ENCODE data around the gene IMPA2.
"Not testable (repeated sequence)": the region's sequence is repeated elsewhere in the genome, so short reads cannot be mapped to it uniquely, and the experiment has no call there.

The IMPA2 gene

DNA sequence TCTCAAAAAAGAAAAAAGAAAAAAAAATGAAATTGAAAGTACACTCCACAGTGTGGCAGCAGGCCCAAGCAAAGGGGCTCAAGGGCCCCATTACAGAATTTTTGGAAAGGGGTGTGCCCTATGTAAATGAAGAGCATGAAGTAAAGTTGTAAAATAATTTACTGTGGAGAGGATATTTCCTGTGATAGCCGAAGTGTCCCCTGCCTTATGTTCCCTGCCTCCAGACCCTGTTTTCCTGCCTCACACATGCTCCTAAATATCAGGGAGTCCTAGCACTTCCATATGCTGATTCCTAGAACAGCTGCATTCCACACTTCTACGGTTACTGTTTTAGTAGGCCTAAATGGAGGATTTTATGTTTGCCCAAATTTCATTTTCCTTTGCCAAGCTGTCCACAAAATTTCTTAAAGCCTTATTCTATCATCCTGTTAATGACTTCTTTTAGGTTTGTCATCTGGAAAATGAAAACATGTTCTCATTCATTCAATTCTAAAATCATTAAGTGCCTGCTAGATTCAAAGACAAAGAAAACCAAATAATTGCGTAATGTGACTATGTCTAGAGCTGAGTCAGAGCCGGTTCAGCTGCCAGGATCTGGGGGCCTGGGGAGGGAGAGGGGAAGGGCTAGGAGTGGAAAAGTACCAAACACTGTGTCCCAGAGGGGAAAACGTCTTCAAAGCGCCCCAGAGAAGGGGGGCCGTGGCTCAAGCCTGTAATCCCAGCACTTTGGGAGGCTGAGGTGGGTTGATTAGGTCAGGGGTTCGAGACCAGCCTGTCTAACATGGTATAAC is 25.9 kb upstream of the IMPA2 start:
- no peak overlapping the region for H3K4me3 ChIP-seq (ENCODE audit: low read depth, low read length)
- no peak for DNase-seq (ENCODE audit: low read depth)
- TF ChIP-seq CTCF (IDR thresholded peaks at IDR 0.05; ENCODE audit: control insufficient read depth, extremely low read depth, insufficient read depth) = no peak

DNA sequence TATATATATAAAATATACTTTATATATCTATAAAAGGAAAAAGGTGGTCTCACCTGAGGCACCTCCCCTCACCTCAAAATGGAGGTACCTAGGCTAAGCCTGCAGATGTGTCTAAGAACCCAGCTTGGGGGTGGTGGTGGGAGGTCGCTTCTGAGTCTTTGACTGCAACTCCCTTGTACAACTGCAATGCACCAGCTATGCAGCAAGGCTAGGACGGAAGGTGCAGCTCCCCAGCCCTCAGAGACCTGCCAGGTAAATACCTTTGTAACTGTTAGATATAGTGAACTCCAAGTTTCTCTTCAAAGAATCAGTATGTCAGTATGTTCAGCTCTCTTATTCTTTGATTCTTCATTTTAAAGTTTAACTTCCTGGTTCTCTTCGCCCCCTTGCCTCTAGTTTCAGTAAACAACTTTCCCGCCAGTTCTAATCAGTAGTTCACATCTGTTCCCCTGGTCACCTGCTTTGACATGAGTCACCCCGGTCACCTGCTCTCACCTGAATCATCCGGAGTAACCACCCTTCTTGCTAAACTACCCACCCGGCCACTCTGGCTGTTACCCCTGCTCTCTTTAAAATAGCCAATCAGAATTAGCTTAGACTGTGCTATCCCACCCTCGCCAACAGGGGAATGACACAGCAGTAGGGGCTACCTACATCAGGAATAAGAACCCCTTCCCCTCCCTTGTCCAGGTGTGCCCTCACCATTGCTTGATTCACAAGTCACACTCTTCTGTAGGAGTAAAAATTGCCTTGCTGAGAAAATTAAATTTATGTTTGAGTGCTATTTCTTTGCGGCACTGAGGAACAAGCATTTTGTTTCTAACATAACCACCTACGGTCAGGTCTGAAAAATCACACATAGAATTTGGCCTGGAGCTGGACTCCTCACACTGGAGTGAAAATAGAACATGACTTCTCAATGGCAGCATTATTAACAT is 24.7 kb upstream of the IMPA2 start:
- H3K4me3 ChIP-seq (ENCODE audit: low read depth, low read length) = no peak overlapping the region

GRCh38 chr18:11957636-11958035 is 23.7 kb upstream of the IMPA2 start:
- no peak for DNase-seq (ENCODE audit: low read depth)
- TF ChIP-seq CTCF (IDR thresholded peaks at IDR 0.05; ENCODE audit: control insufficient read depth, extremely low read depth, insufficient read depth) = no peak
- H3K4me3 ChIP-seq (ENCODE audit: low read depth, low read length) = no peak overlapping the region

More for the DNA sequence above, 24.7 kb upstream of the IMPA2 start:
- DNase-seq (ENCODE audit: low read depth) = no peak
- no peak for TF ChIP-seq CTCF (IDR thresholded peaks at IDR 0.05; ENCODE audit: control insufficient read depth, extremely low read depth, insufficient read depth)

GRCh38 chr18:11959651-11960050 is 21.7 kb upstream of the IMPA2 start:
- not testable (repeated sequence) for H3K4me3 ChIP-seq (ENCODE audit: low read depth, low read length); DNase-seq (ENCODE audit: low read depth)

DNA sequence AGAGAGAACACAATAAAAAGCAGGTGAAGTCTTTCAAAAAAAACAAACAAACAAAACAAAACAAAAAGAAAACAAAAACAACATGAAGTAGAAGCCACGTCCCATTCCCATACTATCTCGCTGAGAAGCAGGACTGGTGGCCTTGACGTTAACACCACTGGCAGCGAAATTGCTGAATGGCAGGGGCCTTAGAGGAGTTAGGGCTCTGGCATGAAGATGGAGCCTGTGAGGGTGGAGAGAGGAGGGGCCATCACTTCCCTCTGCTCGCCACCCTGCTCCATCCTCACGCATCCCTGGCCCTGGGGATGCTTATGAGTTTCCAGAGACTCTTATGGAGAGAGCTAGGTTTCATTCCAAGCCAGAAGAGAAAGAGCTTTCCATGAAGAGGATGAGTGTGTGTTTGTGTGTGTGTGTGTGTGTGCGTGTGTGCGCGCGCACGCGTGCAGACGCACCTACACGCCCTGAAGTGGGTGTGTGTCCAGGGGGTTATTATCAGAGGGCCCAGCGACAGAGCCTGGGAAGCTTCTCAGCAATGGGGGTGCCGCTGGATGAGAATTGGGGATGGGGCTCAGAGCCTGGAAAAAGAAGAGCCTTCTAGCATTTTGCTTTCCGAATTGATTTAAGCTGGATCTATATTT is 20.4 kb upstream of the IMPA2 start:
- no peak for DNase-seq (ENCODE audit: low read depth)
- no peak for TF ChIP-seq CTCF (IDR thresholded peaks at IDR 0.05; ENCODE audit: control insufficient read depth, extremely low read depth, insufficient read depth)
- H3K4me3 ChIP-seq (ENCODE audit: low read depth, low read length) = no peak overlapping the region

DNA sequence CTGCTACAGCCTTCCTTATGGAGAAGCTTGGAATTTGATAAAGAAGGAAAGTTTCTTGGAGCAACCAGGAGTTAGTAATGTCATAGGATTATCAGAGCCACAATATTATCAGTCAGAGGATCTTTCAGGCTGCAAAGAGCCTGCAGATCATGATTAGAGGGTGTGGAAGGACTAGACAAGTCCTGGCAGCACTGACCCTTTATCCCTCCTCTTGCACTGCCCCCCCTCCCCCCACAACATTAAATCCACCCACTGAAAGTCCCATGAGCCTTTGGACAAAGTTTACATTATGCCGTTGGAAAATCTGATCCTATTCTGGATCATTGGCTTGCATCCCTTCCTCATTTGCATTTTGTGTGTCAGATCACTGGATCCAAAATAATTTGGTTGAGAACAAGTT is 18.7 kb upstream of the IMPA2 start:
- H3K4me3 ChIP-seq (ENCODE audit: low read depth, low read length) = no peak overlapping the region
- TF ChIP-seq CTCF (IDR thresholded peaks at IDR 0.05; ENCODE audit: control insufficient read depth, extremely low read depth, insufficient read depth) = no peak

DNA sequence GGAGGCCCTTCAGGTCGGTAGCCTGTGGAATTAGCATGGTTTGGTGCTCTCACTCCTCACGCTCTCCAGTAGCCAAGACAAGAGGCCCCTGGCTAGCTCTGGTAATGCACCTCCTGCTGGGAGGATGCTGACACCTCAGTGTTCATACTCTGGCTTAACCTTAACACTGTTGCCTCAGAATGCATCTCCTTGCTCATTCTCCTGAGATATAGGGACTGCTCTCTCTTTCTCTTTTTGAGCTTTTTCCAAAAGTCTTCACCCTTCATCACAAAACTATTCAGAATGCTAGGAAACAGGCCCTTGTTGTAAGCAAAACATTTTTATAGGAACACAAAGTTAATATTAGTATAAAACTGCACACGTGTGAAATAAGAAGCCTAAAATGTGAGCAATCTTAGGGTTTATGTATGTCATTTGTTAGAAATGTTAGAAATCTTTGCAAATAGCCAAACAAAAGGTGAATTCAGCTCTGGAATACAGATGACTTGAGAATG is 17.3 kb upstream of the IMPA2 start:
- DNase-seq (ENCODE audit: low read depth) = no peak
- TF ChIP-seq CTCF (IDR thresholded peaks at IDR 0.05; ENCODE audit: control insufficient read depth, extremely low read depth, insufficient read depth) = no peak
- H3K4me3 ChIP-seq (ENCODE audit: low read depth, low read length) = no peak overlapping the region

More for the DNA sequence above, 18.7 kb upstream of the IMPA2 start:
- no peak for DNase-seq (ENCODE audit: low read depth)

All from LNCaP clone FGC (cell line).